Fibroblast of pulmonary artery (primary cell): ENCODE measurements around the gene GAS2L2.

Experiments used
- DNase-seq: peaks from one replicate; pipeline ENCODE4 v3.0.0-alpha.2; 2010; ENCODE audit warnings: low read depth
- H3K4me3 ChIP-seq: replicated peaks from 2 replicates; pipeline ENCODE4 v1.5.1; 2011; ENCODE audit warnings: low read depth, mild to moderate bottlenecking, control low read depth, low read length, moderate library complexity
- TF ChIP-seq, protein P1 (sequence below): IDR thresholded peaks from 2 replicates; pipeline ENCODE4 v1.5.1; 2011; ENCODE audit warnings: mild to moderate bottlenecking, control low read depth, low read length, inconsistent platforms; ENCODE audit errors: missing control alignments

GAS2L2 gene

DNA sequence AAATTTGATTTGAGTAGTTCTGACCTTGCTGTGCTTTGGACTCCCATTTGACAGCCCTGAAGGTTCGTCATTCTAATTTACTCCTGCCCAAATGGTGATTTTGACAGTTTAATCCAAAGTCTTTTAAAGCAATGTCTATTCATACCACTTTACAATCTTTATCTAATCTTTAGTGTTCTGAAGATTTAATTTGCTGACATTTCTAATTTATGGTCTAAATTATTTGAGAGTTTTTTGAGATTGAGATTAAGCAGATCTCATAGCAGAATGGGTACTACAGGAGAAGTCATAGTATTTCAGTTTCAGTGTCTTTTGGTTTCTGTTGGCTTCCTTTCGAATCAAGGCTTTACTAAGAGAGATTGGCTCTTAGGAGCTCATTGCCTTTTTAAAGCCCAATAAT, 54.2 kb downstream of the GAS2L2 start:
- no peak overlapping the region for H3K4me3 ChIP-seq
- no peak for DNase-seq
- TF ChIP-seq, protein P1, sequence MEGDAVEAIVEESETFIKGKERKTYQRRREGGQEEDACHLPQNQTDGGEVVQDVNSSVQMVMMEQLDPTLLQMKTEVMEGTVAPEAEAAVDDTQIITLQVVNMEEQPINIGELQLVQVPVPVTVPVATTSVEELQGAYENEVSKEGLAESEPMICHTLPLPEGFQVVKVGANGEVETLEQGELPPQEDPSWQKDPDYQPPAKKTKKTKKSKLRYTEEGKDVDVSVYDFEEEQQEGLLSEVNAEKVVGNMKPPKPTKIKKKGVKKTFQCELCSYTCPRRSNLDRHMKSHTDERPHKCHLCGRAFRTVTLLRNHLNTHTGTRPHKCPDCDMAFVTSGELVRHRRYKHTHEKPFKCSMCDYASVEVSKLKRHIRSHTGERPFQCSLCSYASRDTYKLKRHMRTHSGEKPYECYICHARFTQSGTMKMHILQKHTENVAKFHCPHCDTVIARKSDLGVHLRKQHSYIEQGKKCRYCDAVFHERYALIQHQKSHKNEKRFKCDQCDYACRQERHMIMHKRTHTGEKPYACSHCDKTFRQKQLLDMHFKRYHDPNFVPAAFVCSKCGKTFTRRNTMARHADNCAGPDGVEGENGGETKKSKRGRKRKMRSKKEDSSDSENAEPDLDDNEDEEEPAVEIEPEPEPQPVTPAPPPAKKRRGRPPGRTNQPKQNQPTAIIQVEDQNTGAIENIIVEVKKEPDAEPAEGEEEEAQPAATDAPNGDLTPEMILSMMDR: no peak

DNA sequence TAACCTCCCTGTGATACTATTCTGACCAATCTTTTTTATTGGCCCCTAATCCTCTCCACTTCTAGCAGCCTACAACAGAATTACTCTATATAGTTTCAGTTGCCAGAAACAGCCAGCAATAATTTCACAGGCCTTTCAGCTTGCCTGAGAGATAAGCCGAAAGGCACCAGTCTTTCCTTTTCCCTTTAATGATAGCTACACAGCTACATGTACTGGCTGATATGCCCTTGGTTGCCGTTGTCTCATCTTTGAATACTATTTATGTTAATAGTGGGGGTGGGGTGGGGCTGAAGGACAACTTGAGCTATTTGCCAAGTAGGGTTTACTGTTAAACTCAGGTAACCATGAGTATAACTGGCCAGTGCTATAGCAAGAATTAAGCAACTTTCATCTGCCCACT, 57.4 kb downstream of the GAS2L2 start:
- TF ChIP-seq, protein P1: no peak
- no peak for DNase-seq

DNA sequence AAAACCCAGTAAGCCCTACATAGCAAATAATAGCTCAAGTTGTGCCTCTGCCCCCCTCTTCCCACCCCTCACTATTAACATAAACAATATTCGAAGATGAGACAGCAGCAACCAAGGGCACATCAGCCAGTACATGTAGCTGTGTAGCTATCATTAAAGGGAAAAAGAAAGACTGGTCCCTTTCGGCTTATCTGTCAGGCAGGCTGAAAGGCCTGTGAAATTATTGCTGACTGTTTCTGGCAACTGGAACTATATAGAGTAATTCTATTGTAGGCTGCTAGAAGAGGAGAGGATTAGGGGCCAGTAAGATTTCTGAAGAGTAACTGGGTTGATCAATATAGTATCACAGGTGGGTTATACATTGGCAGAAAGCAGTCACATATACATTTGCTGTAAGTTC, 58.1 kb downstream of the GAS2L2 start:
- TF ChIP-seq, protein P1: no peak
- H3K4me3 ChIP-seq: no peak overlapping the region
- DNase-seq: no peak

More for the DNA sequence above, 57.4 kb downstream of the GAS2L2 start:
- H3K4me3 ChIP-seq: no peak overlapping the region
